ENCODE results near the gene BLTP3A. TPM values are rescaled to one million over a fixed set of nuclear protein-coding genes. Genes with fewer than 3 reads are reported as not detected.
"Not testable (repeated sequence)": the region's sequence is repeated elsewhere in the genome, so short reads cannot be mapped to it uniquely, and the experiment has no call there.

BLTP3A gene
- total and polyA plus RNA-seq, 10 of the 15 experiments (the other 5 are each of a cell fraction or from before 2014, with no cell fraction given) = 2.7 to 16.7 (median 9.9) TPM

GRCh38 chr6:34743625-34744293 is 48.1 kb upstream of the BLTP3A start:
- peak; percentile 73 for ATAC-seq
- intact Hi-C loops (cut with micrococcal nuclease; ENCODE audit: unreplicated experiment) = no loop called here

GRCh38 chr6:34744294-34744647 is 47.6 kb upstream of the BLTP3A start:
- H3K36me3 ChIP-seq (ENCODE audit: control insufficient read depth in 2 of 2, insufficient read depth in 2 of 2, low read length in 1 of 2); ATAC-seq; FAIRE-seq; in situ Hi-C loops (cut with MboI); BruUV-seq (replicated peaks); H3K4me2 ChIP-seq (ENCODE audit: control insufficient read depth, insufficient read depth); H3K27ac ChIP-seq (ENCODE audit: control insufficient read depth, insufficient read depth); H2AFZ ChIP-seq (ENCODE audit: control insufficient read depth, low read depth, low read length); H3K9me3 ChIP-seq (replicated peaks; ENCODE audit: control insufficient read depth, insufficient read depth, low read length); H3K4me3 ChIP-seq; H4K20me1 ChIP-seq (ENCODE audit: control insufficient read depth, insufficient read depth); intact Hi-C loops (cut with micrococcal nuclease; ENCODE audit: unreplicated experiment); H3K79me2 ChIP-seq (ENCODE audit: control insufficient read depth, insufficient read depth, low read length); H3K4me1 ChIP-seq (ENCODE audit: control insufficient read depth, insufficient read depth, low read length); H3K9ac ChIP-seq (ENCODE audit: control insufficient read depth, insufficient read depth, low read length); H3K27me3 ChIP-seq (replicated peaks in 1 of 2; ENCODE audit: control insufficient read depth in 2 of 2, insufficient read depth in 2 of 2, low read length in 1 of 2); DNase-seq (ENCODE audit: low read depth, low spot score): not testable (repeated sequence)
- ChIA-PET SMC1A (ENCODE audit: uncharacterized antibody, unreplicated experiment) (interaction anchor here (0.7 to 2.0 kb wide), 4 partner anchors 11 to 87 kb away, joined by 3 to 7 read pairs (median 5); no protein-coding TSS in a partner anchor), RAD21 (ENCODE audit: unreplicated experiment) (interaction anchor here (0.7 to 1.4 kb wide), 2 partner anchors 48 to 85 kb away, joined by 3 to 4 read pairs; partner anchors contain the start of gene ILRUN), CTCF (interaction anchor here (1.5 kb wide), 2 partner anchors 9 to 135 kb away, joined by 4 to 9 read pairs; no protein-coding TSS in a partner anchor), POLR2A (interaction anchor here (0.6 kb wide), 1 partner anchor 48 kb away, joined by 5 read pairs; no protein-coding TSS in a partner anchor)
- WGBS (ENCODE audit: insufficient coverage, insufficient replicate concordance, low lambda C conversion rate, missing lambda C conversion rate) = 81% methylated on average over 10 of the region's 10 CpGs

More at GRCh38 chr6:34743625-34744293, 48.1 kb upstream of the BLTP3A start:
- H3K9ac ChIP-seq (ENCODE audit: control insufficient read depth, insufficient read depth, low read length) = no peak overlapping the region
- no peaks in the 10 kb centered on the region for H3K4me1 ChIP-seq (ENCODE audit: control insufficient read depth, insufficient read depth, low read length)
- no peak overlapping the region for H3K27ac ChIP-seq (ENCODE audit: control insufficient read depth, insufficient read depth)
- no peaks in the 10 kb centered on the region for H4K20me1 ChIP-seq (ENCODE audit: control insufficient read depth, insufficient read depth)
- no peaks in the 10 kb centered on the region for H3K79me2 ChIP-seq (ENCODE audit: control insufficient read depth, insufficient read depth, low read length)
- no peaks in the 10 kb centered on the region for H3K9me3 ChIP-seq (replicated peaks; ENCODE audit: control insufficient read depth, insufficient read depth, low read length)
- 70% methylated on average over 7 of the region's 7 CpGs for WGBS (ENCODE audit: insufficient coverage, insufficient replicate concordance, low lambda C conversion rate, missing lambda C conversion rate)
- CTCF ChIA-PET = interaction anchor here (0.6 to 1.5 kb wide), 2 partner anchors 10 to 1452 kb away, joined by 3 to 9 read pairs; no protein-coding TSS in a partner anchor
- H3K27me3 ChIP-seq (replicated peaks in 1 of 2; ENCODE audit: control insufficient read depth in 2 of 2, insufficient read depth in 2 of 2, low read length in 1 of 2) = no peaks in the 10 kb centered on the region
- POLR2A ChIA-PET = interaction anchor here (0.6 kb wide), 3 partner anchors 48 to 1605 kb away, joined by 3 to 5 read pairs (median 5); no protein-coding TSS in a partner anchor
- RAD21 ChIA-PET (ENCODE audit: unreplicated experiment) = interaction anchor here (0.7 to 1.4 kb wide), 2 partner anchors 47 to 85 kb away, joined by 3 to 4 read pairs; partner anchors contain the start of gene ILRUN
- FAIRE-seq (no peak), DNase-seq (ENCODE audit: low read depth, low spot score) (no peak)
- in situ Hi-C loops (cut with MboI) = no loop called here
- H3K4me2 ChIP-seq (ENCODE audit: control insufficient read depth, insufficient read depth) = no peak overlapping the region
- no peak overlapping the region for H2AFZ ChIP-seq (ENCODE audit: control insufficient read depth, low read depth, low read length)
- TF ChIP-seq EZH2 (IDR thresholded peaks at IDR 0.05; ENCODE audit: borderline replicate concordance, control insufficient read depth, low read depth, low read length) = no peak
- no peak for TF ChIP-seq PBX3 (IDR thresholded peaks at IDR 0.05; ENCODE audit: insufficient replicate concordance, low read depth, low read length)
- no peak for TF ChIP-seq ZBED1 (IDR thresholded peaks at IDR 0.05; ENCODE audit: borderline replicate concordance)
- no peak for TF ChIP-seq FOS (IDR thresholded peaks at IDR 0.05; ENCODE audit: borderline replicate concordance, extremely low read depth, insufficient read length)
- TF ChIP-seq JUND (IDR thresholded peaks at IDR 0.05; ENCODE audit: low read depth, low read length) = no peak
- no peak for TF ChIP-seq TCF7 (IDR thresholded peaks at IDR 0.05; ENCODE audit: borderline replicate concordance)
- no peak for TF ChIP-seq CHD4 (IDR thresholded peaks at IDR 0.05)
- TF ChIP-seq LARP7 (IDR thresholded peaks at IDR 0.05) = no peak
- no peak for TF ChIP-seq SREBF2 (IDR thresholded peaks at IDR 0.05; ENCODE audit: low read length)
- TF ChIP-seq RAD21 (IDR thresholded peaks at IDR 0.05; ENCODE audit: insufficient read depth, low read depth, low read length) = no peak
- TF ChIP-seq ZSCAN29 (IDR thresholded peaks at IDR 0.05) = no peak
- no peak for TF ChIP-seq NR2C2 (IDR thresholded peaks at IDR 0.05; ENCODE audit: borderline replicate concordance, control insufficient read depth, insufficient read length, low read depth)
- TF ChIP-seq RB1 (IDR thresholded peaks at IDR 0.05; ENCODE audit: borderline replicate concordance) = no peak
- no peak for TF ChIP-seq EGR1 (IDR thresholded peaks at IDR 0.05; ENCODE audit: borderline replicate concordance in 1 of 2, low read depth in 2 of 2, low read length in 2 of 2)
- TF ChIP-seq WRNIP1 (IDR thresholded peaks at IDR 0.05; ENCODE audit: borderline replicate concordance, low read depth, low read length) = no peak
- SMC1A ChIA-PET (ENCODE audit: uncharacterized antibody, unreplicated experiment) = interaction anchor here (0.7 to 1.2 kb wide), 3 partner anchors 12 to 87 kb away, joined by 3 to 6 read pairs (median 3); no protein-coding TSS in a partner anchor
- no peaks in the 10 kb centered on the region for H3K36me3 ChIP-seq (ENCODE audit: control insufficient read depth in 2 of 2, insufficient read depth in 2 of 2, low read length in 1 of 2)
- H3K4me3 ChIP-seq = no peak overlapping the region
- BruUV-seq (replicated peaks) = no TSS peak

Data from GM12878 (cell line).